Loucy (cell line): ENCODE measurements around the gene DAW1.

Experiments used
- CTCF ChIP-seq: fragments of 200-600 bp; sonication (generic); conservative IDR thresholded peaks from 2 replicates; pipeline ENCODE4 v1.5.1; 2014; ENCODE audit warnings: mild to moderate bottlenecking, antibody characterized with exemption, low read length
- EZH2phosphoT487 ChIP-seq: fragments of 200-600 bp; IDR thresholded peaks from 2 replicates; pipeline ENCODE4 v1.6.1; 2018; ENCODE audit warnings: antibody characterized with exemption, mild to moderate bottlenecking, moderate library complexity, borderline replicate concordance

- TF ChIP-seq CTCF: no peak
- TF ChIP-seq EZH2phosphoT487: no peak
These were observed 31.9 kb downstream of the DAW1 start for GRCh38 chr2:227903381-227903780.
